SK-N-SH treated with all-trans-retinoic acid at 6 μM for 48 hours (cell line): ENCODE data around the gene SLC44A2.
A peak's percentile ranks its signal among the peaks of the same experiment; 100 is the strongest.

Experiments used
- ATAC-seq: fragments of 200-7000 bp; cut with Tn5 transposase; 3 replicates; pipeline ENCODE4 v1.9.1; 2020; ENCODE audit warnings: mild to moderate bottlenecking, moderate library complexity
- ARNTL ChIP-seq: fragments of 450-650 bp; formaldehyde crosslinking; IDR thresholded peaks from 2 replicates; pipeline ENCODE4 v1.5.0; 2020; ENCODE audit warnings: low read depth, mild to moderate bottlenecking, moderate library complexity, borderline replicate concordance
- BACH2 ChIP-seq: fragments of 250-450 bp; sonication (Bioruptor Pico); IDR thresholded peaks from 2 replicates; pipeline ENCODE4 v1.9.0; 2021; ENCODE audit warnings: mild to moderate bottlenecking, borderline replicate concordance
- CSDC2 ChIP-seq: fragments of 250-450 bp; sonication (Bioruptor Pico); IDR thresholded peaks from 2 replicates; pipeline ENCODE4 v1.5.0; 2020; ENCODE audit warnings: mild to moderate bottlenecking, moderate library complexity
- CSRNP3 ChIP-seq: fragments of 250-450 bp; sonication (Bioruptor Pico); IDR thresholded peaks from 2 replicates; pipeline ENCODE4 v1.5.1; 2021; ENCODE audit warnings: mild to moderate bottlenecking, moderate library complexity
- ESRRG ChIP-seq: fragments of 250-450 bp; sonication (Bioruptor Pico); IDR thresholded peaks from 2 replicates; pipeline ENCODE4 v1.6.1; 2021; ENCODE audit warnings: mild to moderate bottlenecking
- GLIS3 ChIP-seq: fragments of 250-450 bp; sonication (Bioruptor Pico); IDR thresholded peaks from 2 replicates; pipeline ENCODE4 v1.5.0; 2020; ENCODE audit warnings: mild to moderate bottlenecking, moderate library complexity
- ISL1 ChIP-seq: fragments of 250-450 bp; sonication (Bioruptor Pico); IDR thresholded peaks from 2 replicates; pipeline ENCODE4 v2.1.2; 2022; ENCODE audit warnings: mild to moderate bottlenecking, moderate library complexity
- OSR1 ChIP-seq: fragments of 250-450 bp; sonication (Bioruptor Pico); IDR thresholded peaks from 2 replicates; pipeline ENCODE4 v1.8.0; 2022; ENCODE audit warnings: moderate library complexity, mild to moderate bottlenecking, inconsistent platforms
- PATZ1 ChIP-seq: fragments of 250-450 bp; sonication (Bioruptor Pico); IDR thresholded peaks from 2 replicates; pipeline ENCODE4 v1.8.0; 2020; ENCODE audit warnings: mild to moderate bottlenecking, moderate library complexity, borderline replicate concordance
- POU6F1 ChIP-seq: fragments of 250-450 bp; sonication (Bioruptor Pico); IDR thresholded peaks from 2 replicates; pipeline ENCODE4 v1.8.0; 2021; ENCODE audit warnings: low read depth, mild to moderate bottlenecking, moderate library complexity, borderline replicate concordance
- PPARA ChIP-seq: fragments of 250-450 bp; sonication (Bioruptor Pico); IDR thresholded peaks from 2 replicates; pipeline ENCODE4 v1.5.0; 2020; ENCODE audit warnings: mild to moderate bottlenecking, borderline replicate concordance
- RARB ChIP-seq: fragments of 250-450 bp; sonication (Bioruptor Pico); IDR thresholded peaks from 2 replicates; pipeline ENCODE4 v1.8.0; 2021; ENCODE audit warnings: mild to moderate bottlenecking, moderate library complexity
- SNAI2 ChIP-seq: fragments of 250-450 bp; sonication (Bioruptor Pico); IDR thresholded peaks from 2 replicates; pipeline ENCODE4 v1.5.0; 2020; ENCODE audit warnings: mild to moderate bottlenecking, moderate library complexity
- TCF4 ChIP-seq: fragments of 250-450 bp; sonication (Bioruptor Pico); IDR thresholded peaks from 2 replicates; pipeline ENCODE4 v1.8.0; 2021; ENCODE audit warnings: mild to moderate bottlenecking, moderate library complexity, borderline replicate concordance
- TOX ChIP-seq: fragments of 250-450 bp; sonication (Bioruptor Pico); IDR thresholded peaks from 2 replicates; pipeline ENCODE4 v1.8.0; 2021; ENCODE audit warnings: mild to moderate bottlenecking, moderate library complexity, borderline replicate concordance
- TSHZ2 ChIP-seq: fragments of 250-450 bp; sonication (Bioruptor Pico); IDR thresholded peaks from 2 replicates; pipeline ENCODE4 v1.5.0; 2020; ENCODE audit warnings: mild to moderate bottlenecking, moderate library complexity
- ZC3H10 ChIP-seq: fragments of 250-450 bp; sonication (Bioruptor Pico); IDR thresholded peaks from 2 replicates; pipeline ENCODE4 v1.5.1; 2021; ENCODE audit warnings: mild to moderate bottlenecking, moderate library complexity
- ZFP3 ChIP-seq: fragments of 250-450 bp; sonication (Bioruptor Pico); IDR thresholded peaks from 2 replicates; pipeline ENCODE4 v1.5.0; 2020; ENCODE audit warnings: mild to moderate bottlenecking, moderate library complexity
- ZNF565 ChIP-seq: fragments of 450-650 bp; formaldehyde crosslinking; conservative IDR thresholded peaks from 2 replicates; pipeline ENCODE4 v1.5.0; 2020; ENCODE audit warnings: low read depth, mild to moderate bottlenecking, moderate library complexity
- ZNF70 ChIP-seq: fragments of 450-650 bp; formaldehyde crosslinking; IDR thresholded peaks from 2 replicates; pipeline ENCODE4 v1.5.0; 2020; ENCODE audit warnings: mild to moderate bottlenecking, moderate library complexity
- ZNF8 ChIP-seq: fragments of 450-650 bp; formaldehyde crosslinking; IDR thresholded peaks from 2 replicates; pipeline ENCODE4 v1.5.0; 2020; ENCODE audit warnings: mild to moderate bottlenecking, moderate library complexity

SLC44A2 gene

GRCh38 chr19:10643968-10644259 lies 18.6 kb downstream of the SLC44A2 start:
- peak; percentile 55 for ATAC-seq
- no peak for TF ChIP-seq TOX (CRISPR knock-in tag)
- no peak for TF ChIP-seq PPARA
- no peak for TF ChIP-seq POU6F1 (CRISPR knock-in tag)
- no peak for TF ChIP-seq ESRRG (CRISPR knock-in tag)
- TF ChIP-seq ISL1 (CRISPR knock-in tag) = no peak
- no peak for TF ChIP-seq ZNF8
- no peak for TF ChIP-seq ZNF565 (CRISPR knock-in tag)
- no peak for TF ChIP-seq ZFP3 (CRISPR knock-in tag)
- no peak for TF ChIP-seq ARNTL
- no peak for TF ChIP-seq TSHZ2 (CRISPR knock-in tag)
- no peak for TF ChIP-seq CSDC2
- TF ChIP-seq OSR1 (CRISPR knock-in tag) = no peak
- TF ChIP-seq RARB (CRISPR knock-in tag) = no peak
- no peak for TF ChIP-seq ZC3H10

- TF ChIP-seq TSHZ2 (CRISPR knock-in tag) (no peak), ZFP3 (CRISPR knock-in tag) (0 out of 2 replicates have a peak, but pooled peaks have one; percentile 19), PATZ1 (CRISPR knock-in tag) (no peak), PPARA (no peak), CSRNP3 (CRISPR knock-in tag) (no peak), GLIS3 (no peak), RARB (CRISPR knock-in tag) (no peak)
- ATAC-seq = peak; percentile 94
These were observed 19.1 kb downstream of the SLC44A2 start for GRCh38 chr19:10644260-10645007.

GRCh38 chr19:10646456-10647159 lies 21.3 kb downstream of the SLC44A2 start:
- no peak for ATAC-seq
- TF ChIP-seq TSHZ2 (CRISPR knock-in tag) (no peak), ZFP3 (CRISPR knock-in tag) (no peak), ESRRG (CRISPR knock-in tag) (no peak), PPARA (no peak), CSRNP3 (CRISPR knock-in tag) (no peak), ZNF565 (CRISPR knock-in tag) (no peak), TOX (CRISPR knock-in tag) (no peak), GLIS3 (no peak), TCF4 (CRISPR knock-in tag) (no peak), SNAI2 (CRISPR knock-in tag) (no peak), BACH2 (no peak), ZNF8 (no peak), ZNF70 (CRISPR knock-in tag) (no peak)
